ENCODE measurements around the gene CGB1. TPM values are rescaled to one million over a fixed set of nuclear protein-coding genes. Genes with fewer than 3 reads are reported as not detected.

The CGB1 gene
- total and polyA plus RNA-seq, 9 of the 15 experiments (the other 6 are each of a cell fraction or from before 2014, with no cell fraction given) = not detected

GRCh38 chr19:49017041-49017665 lies 19.5 kb downstream of the CGB1 start, which contains the start of gene LHB:
LHB (minus strand) TSS chr19:49017091; CDS start chr19:49017081, 10 bp downstream.
- DNase-seq (ENCODE audit: extremely low read depth in 1 of 4, low spot score in 3 of 4) (no peak), FAIRE-seq (no peak), ATAC-seq (no peak)
- Histone ChIP-seq H3K9ac (ENCODE audit: insufficient read depth in 1 of 2, low read depth in 2 of 2, low read length in 2 of 2) (peak within 1 kb of the TSS; percentile 30 to 88), H3K4me2 (ENCODE audit: insufficient read depth, low read length) (peak within 1 kb of the TSS; percentile 76; the same call in 1 of the 2 replicates), H3K4me3 (peak within 1 kb of the TSS; percentile 41), H3K9me1 (ENCODE audit: control insufficient read depth, insufficient read depth, low read length) (peaks cover 7% of the 10 kb centered on the region), H3K27me3 (ENCODE audit: control insufficient read depth in 2 of 2, insufficient read depth in 2 of 2, low read length in 2 of 2) (no peaks in the 10 kb centered on the region), H3K27ac (ENCODE audit: extremely low read depth, low read depth, low read length) (peak within 1 kb of the TSS; percentile 32; the same call in 1 of the 3 replicates), H3K79me2 (ENCODE audit: control insufficient read depth, insufficient read depth, low read length) (no peaks in the 10 kb centered on the region), H3K36me3 (ENCODE audit: control insufficient read depth, insufficient read depth, low read length) (peaks cover 42% of the 10 kb centered on the region; the same call in 2 of the 3 replicates), H3K9me3 (replicated peaks; ENCODE audit: control insufficient read depth, insufficient read depth, low read depth, low read length) (no peaks in the 10 kb centered on the region), H4K20me1 (replicated peaks; ENCODE audit: control insufficient read depth, insufficient read depth, low read length) (peaks cover 12% of the 10 kb centered on the region; the same call in 1 of the 2 replicates), H2AFZ (ENCODE audit: low read depth, low read length) (0 out of 2 replicates have a peak within 1 kb of the TSS, but pooled peaks have one; percentile 44), H3K4me1 (replicated peaks in 1 of 2; ENCODE audit: control insufficient read depth in 2 of 2, insufficient read depth in 2 of 2, low read length in 2 of 2) (peaks cover 21 to 59% of the 10 kb centered on the region in 2 experiments; a peak in 4 of 5 replicates)
- ChIA-PET POLR2A (no interaction called here), CTCF (ENCODE audit: low intra/inter-chr PET ratio) (no interaction called here)
- intact Hi-C loops (cut with micrococcal nuclease) = no loop called here
- TF ChIP-seq POU5F1 (IDR thresholded peaks at IDR 0.05; ENCODE audit: borderline replicate concordance, low read depth, low read length, partially characterized antibody) = no peak
- TF ChIP-seq EGR1 (conservative IDR thresholded peaks at IDR 0.05) = peak; percentile 13; the same call in 1 of the 2 replicates
- BruUV-seq (replicated peaks) = no TSS peak
- in situ Hi-C loops (cut with MboI) = no loop called here
- 61% methylated on average over 14 of the region's 17 CpGs for WGBS (ENCODE audit: insufficient coverage, low coverage, missing lambda C conversion rate)

- WGBS (ENCODE audit: insufficient coverage, low coverage, missing lambda C conversion rate) = 91% methylated on average over 14 of the region's 29 CpGs
- no peak overlapping the region for H3K9ac ChIP-seq (ENCODE audit: insufficient read depth in 1 of 2, low read depth in 2 of 2, low read length in 2 of 2)
- no TSS peak for BruUV-seq (replicated peaks)
- no peak overlapping the region for H3K27ac ChIP-seq (ENCODE audit: extremely low read depth, low read depth, low read length)
- H3K9me3 ChIP-seq (replicated peaks; ENCODE audit: control insufficient read depth, insufficient read depth, low read depth, low read length) = no peaks in the 10 kb centered on the region
- DNase-seq (ENCODE audit: extremely low read depth in 1 of 4, low spot score in 3 of 4) (no peak), FAIRE-seq (no peak), ATAC-seq (no peak)
- no peaks in the 10 kb centered on the region for H3K27me3 ChIP-seq (ENCODE audit: control insufficient read depth in 2 of 2, insufficient read depth in 2 of 2, low read length in 2 of 2)
- no peak overlapping the region for H2AFZ ChIP-seq (ENCODE audit: low read depth, low read length)
- intact Hi-C loops (cut with micrococcal nuclease) (no loop called here), in situ Hi-C loops (cut with MboI) (no loop called here)
- H3K4me2 ChIP-seq (ENCODE audit: insufficient read depth, low read length) = no peak overlapping the region
- ChIA-PET CTCF (ENCODE audit: low intra/inter-chr PET ratio) (no interaction called here), POLR2A (interaction anchor here (0.6 to 0.8 kb wide), 4 partner anchors 15 to 144 kb away, joined by 3 to 4 read pairs (median 4); partner anchors contain the start of genes GYS1, PPP1R15A and RUVBL2)
- H4K20me1 ChIP-seq (replicated peaks; ENCODE audit: control insufficient read depth, insufficient read depth, low read length) = peaks cover 12% of the 10 kb centered on the region; the same call in 1 of the 2 replicates
- peaks cover 51% of the 10 kb centered on the region; the same call in 2 of the 3 replicates for H3K36me3 ChIP-seq (ENCODE audit: control insufficient read depth, insufficient read depth, low read length)
- H3K79me2 ChIP-seq (ENCODE audit: control insufficient read depth, insufficient read depth, low read length) = no peaks in the 10 kb centered on the region
- no peak overlapping the region for H3K4me3 ChIP-seq
- peaks cover 21 to 63% of the 10 kb centered on the region in 2 experiments; a peak in 4 of 5 replicates for H3K4me1 ChIP-seq (replicated peaks in 1 of 2; ENCODE audit: control insufficient read depth in 2 of 2, insufficient read depth in 2 of 2, low read length in 2 of 2)
- H3K9me1 ChIP-seq (ENCODE audit: control insufficient read depth, insufficient read depth, low read length) = peaks cover 7% of the 10 kb centered on the region
- TF ChIP-seq PYGO2 (tag; IDR thresholded peaks at IDR 0.05) (no peak), ZBTB33 (CRISPR knock-in tag; IDR thresholded peaks at IDR 0.05) (peak; percentile 93), TFAP4 (CRISPR knock-in tag; IDR thresholded peaks at IDR 0.05; ENCODE audit: borderline replicate concordance) (0 out of 2 replicates have a peak, but pooled peaks have one; percentile 4), MECOM (CRISPR knock-in tag; IDR thresholded peaks at IDR 0.05) (no peak), POLR2G (IDR thresholded peaks at IDR 0.05; ENCODE audit: low read depth, low read length) (peak; percentile 69), XRCC3 (IDR thresholded peaks at IDR 0.05) (no peak), ZBTB7A (IDR thresholded peaks at IDR 0.05; ENCODE audit: borderline replicate concordance, control insufficient read depth, low read depth, low read length) (peak; percentile 24; the same call in 1 of the 2 replicates), SUPT5H (IDR thresholded peaks at IDR 0.05) (0 out of 2 replicates have a peak, but pooled peaks have one; percentile 28)
These were observed 20.4 kb downstream of the CGB1 start for GRCh38 chr19:49016067-49016839.

Data from K562 (cell line).